Osteoblast (primary cell): Measurements from ENCODE around the gene COL25A1. TPM values are rescaled to one million over a fixed set of nuclear protein-coding genes. Genes with fewer than 3 reads are reported as not detected.

ENCODE experiments used
- DNase-seq: peaks from one replicate; pipeline ENCODE4 v3.0.0; 2011; ENCODE audit warnings: low spot score, mixed read lengths; ENCODE audit not compliant: insufficient read length; ENCODE audit errors: missing footprints
- H2AFZ ChIP-seq: 2 replicates; pipeline ENCODE4 v1.6.0; 2011; ENCODE audit warnings: mild to moderate bottlenecking, low read length
- H3K27ac ChIP-seq: 2 replicates; pipeline ENCODE4 v1.5.1; 2011; ENCODE audit warnings: mild to moderate bottlenecking, low read depth, low read length, moderate library complexity
- H3K27me3 ChIP-seq: 2 replicates; pipeline ENCODE4 v1.6.0; 2012; ENCODE audit warnings: mild to moderate bottlenecking, control low read depth, inconsistent platforms, low read length, moderate library complexity; ENCODE audit not compliant: insufficient read depth
- H3K36me3 ChIP-seq: 2 replicates; pipeline ENCODE4 v1.5.1; 2011; ENCODE audit warnings: mild to moderate bottlenecking, low read length, control low read depth, moderate library complexity; ENCODE audit not compliant: insufficient read depth
- H3K4me1 ChIP-seq: 2 replicates; pipeline ENCODE4 v1.5.1; 2011; ENCODE audit warnings: mild to moderate bottlenecking, low read length, control low read depth, moderate library complexity; ENCODE audit not compliant: insufficient read depth
- H3K4me2 ChIP-seq: 2 replicates; pipeline ENCODE4 v1.6.0; 2011; ENCODE audit warnings: mild to moderate bottlenecking, low read length; ENCODE audit not compliant: insufficient read depth
- H3K4me3 ChIP-seq: fragments of 200-600 bp; sonication (generic); 3 replicates; pipeline ENCODE4 v1.5.1; 2012; ENCODE audit warnings: mild to moderate bottlenecking, low read length, inconsistent platforms; ENCODE audit not compliant: insufficient read depth
- H3K79me2 ChIP-seq: 2 replicates; pipeline ENCODE4 v1.6.0; 2012; ENCODE audit warnings: mild to moderate bottlenecking, low read length, control low read depth, inconsistent platforms; ENCODE audit not compliant: insufficient read depth
- H3K9me3 ChIP-seq: 2 replicates; pipeline ENCODE4 v1.5.1; 2011; ENCODE audit warnings: low read depth, low read length, control low read depth
- H4K20me1 ChIP-seq: 2 replicates; pipeline ENCODE4 v1.6.0; 2012; ENCODE audit warnings: mild to moderate bottlenecking, low read length, control low read depth; ENCODE audit not compliant: insufficient read depth
- CTCF ChIP-seq: IDR thresholded peaks from 2 replicates; pipeline ENCODE4 v1.5.1; 2011; ENCODE audit warnings: mild to moderate bottlenecking, low read depth, low read length, moderate library complexity; ENCODE audit errors: extremely low read depth
- total RNA-seq: library from RNA; depleted of rRNA; stranded (reverse); fragments of >200 nt; gene quantifications from 2 replicates; pipeline ENCODE4 v1.2.3, GENCODE V29; 2012

COL25A1 gene
- total RNA-seq, 1 donor, result 1.4 TPM

DNA sequence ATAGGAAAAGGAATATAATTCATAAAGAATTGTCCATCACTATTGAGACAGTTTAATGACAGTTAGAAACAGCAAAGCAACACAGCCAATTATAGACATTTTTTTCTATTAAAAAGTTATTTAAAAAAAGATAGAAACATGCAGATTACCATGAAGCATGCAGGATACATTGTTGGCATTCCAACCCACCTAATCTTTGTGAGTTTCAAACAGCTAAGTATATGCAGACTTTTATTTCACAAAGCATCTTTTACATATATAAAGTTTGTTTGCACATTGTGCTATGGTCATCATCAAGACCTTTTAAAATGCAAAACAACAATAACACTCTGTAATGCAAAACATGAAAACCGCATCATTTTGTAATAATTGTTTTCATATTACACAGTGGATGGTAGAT, 413.7 kb downstream of the COL25A1 start:
- DNase-seq, result no peak
- Histone ChIP-seq H3K79me2 (no peaks in the 10 kb centered on the region), H3K4me1 (peaks cover 22% of the 10 kb centered on the region), H3K4me2 (no peak overlapping the region), H2AFZ (no peak overlapping the region), H3K36me3 (no peaks in the 10 kb centered on the region), H4K20me1 (no peaks in the 10 kb centered on the region), H3K9me3 (no peaks in the 10 kb centered on the region), H3K27ac (no peak overlapping the region), H3K27me3 (no peaks in the 10 kb centered on the region), H3K4me3 (no peak overlapping the region)
- TF ChIP-seq CTCF, result no peak

DNA sequence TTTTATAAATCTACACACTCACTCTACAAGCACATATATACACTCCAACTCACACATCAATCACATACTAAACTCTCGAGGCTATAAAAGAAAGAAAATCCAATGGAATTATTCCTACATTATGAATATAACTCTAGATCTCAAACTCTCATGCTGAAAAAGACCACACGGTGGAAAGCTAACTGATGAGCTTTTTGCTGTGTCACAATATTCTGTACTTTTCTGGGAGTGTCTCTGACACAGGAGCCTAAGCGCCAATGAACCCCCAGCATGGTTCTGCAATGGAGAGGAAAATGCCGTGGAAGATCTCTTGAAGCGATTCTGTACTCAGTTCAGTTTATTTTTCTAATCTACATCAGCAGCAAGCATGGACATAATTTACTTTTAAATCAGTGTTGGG, 415.4 kb downstream of the COL25A1 start:
- Histone ChIP-seq H3K36me3 (no peaks in the 10 kb centered on the region), H3K4me1 (peaks cover 22% of the 10 kb centered on the region), H3K79me2 (no peaks in the 10 kb centered on the region), H4K20me1 (no peaks in the 10 kb centered on the region), H3K27me3 (no peaks in the 10 kb centered on the region), H3K4me3 (no peak overlapping the region), H3K4me2 (no peak overlapping the region), H2AFZ (no peak overlapping the region), H3K27ac (no peak overlapping the region), H3K9me3 (no peaks in the 10 kb centered on the region)
- DNase-seq, result no peak
- TF ChIP-seq CTCF, result no peak

GRCh38 chr4:108885211-108885610, 417.2 kb downstream of the COL25A1 start:
- H3K9me3 ChIP-seq, result no peaks in the 10 kb centered on the region
- H4K20me1 ChIP-seq, result no peaks in the 10 kb centered on the region
- peak overlapping the region; percentile 6 for H3K4me3 ChIP-seq
- DNase-seq, result no peak
- H2AFZ ChIP-seq, result peak overlapping the region; percentile 13
- peak overlapping the region; percentile 44 for H3K4me2 ChIP-seq
- H3K79me2 ChIP-seq, result no peaks in the 10 kb centered on the region
- TF ChIP-seq CTCF, result no peak
- H3K27me3 ChIP-seq, result no peaks in the 10 kb centered on the region
- peak overlapping the region; percentile 59 for H3K27ac ChIP-seq
- no peaks in the 10 kb centered on the region for H3K36me3 ChIP-seq
- H3K4me1 ChIP-seq, result peaks cover 22% of the 10 kb centered on the region

DNA sequence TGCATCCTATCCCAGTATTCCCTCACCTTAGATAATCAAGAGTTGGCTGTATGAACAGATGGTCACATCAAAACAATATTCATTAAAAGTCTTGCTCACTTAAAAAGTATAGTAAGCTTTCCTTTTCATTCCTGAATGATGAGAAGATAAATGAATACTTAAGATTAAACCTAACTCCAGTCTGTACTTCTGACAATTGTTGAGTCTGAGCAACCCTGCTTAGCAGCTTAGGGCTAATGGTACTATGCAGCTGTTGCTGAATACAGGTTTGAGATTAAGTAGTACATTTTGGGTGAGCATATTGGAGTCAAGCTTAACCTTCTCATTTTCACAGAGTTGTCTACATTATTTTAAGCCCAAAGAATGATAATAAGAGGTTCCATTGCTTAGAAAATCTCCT, 417.9 kb downstream of the COL25A1 start:
- Histone ChIP-seq H4K20me1 (no peaks in the 10 kb centered on the region), H3K27ac (peak overlapping the region; percentile 59), H3K9me3 (no peaks in the 10 kb centered on the region), H3K4me1 (peaks cover 22% of the 10 kb centered on the region), H2AFZ (peak overlapping the region; percentile 13), H3K4me2 (peak overlapping the region; percentile 44), H3K4me3 (peak overlapping the region; percentile 6), H3K79me2 (no peaks in the 10 kb centered on the region), H3K27me3 (no peaks in the 10 kb centered on the region), H3K36me3 (no peaks in the 10 kb centered on the region)
- no peak for DNase-seq
- no peak for TF ChIP-seq CTCF
